H1 (cell line): ENCODE measurements around the gene LHFPL6. TPM values are rescaled to one million over a fixed set of nuclear protein-coding genes. Genes with fewer than 3 reads are reported as not detected.

Experiments used
- CTCF ChIA-PET: fragments of 300-600 bp; sonication (Branson Sonifier 250); formaldehyde crosslinking; loops from one replicate; lab custom pipeline; 2021; ENCODE audit not compliant: partially characterized antibody; lab: Charles Lee
- POLR2A ChIA-PET: fragments of 300-600 bp; sonication (Branson Sonifier 250); formaldehyde crosslinking; loops from one replicate; lab custom pipeline; 2021; ENCODE audit warnings: inconsistent platforms; ENCODE audit not compliant: partially characterized antibody; lab: Charles Lee
- DNase-seq, 2 experiments: peaks; one replicate each; pipeline versions ENCODE4 v3.0.0 to v3.0.0-alpha.2; 2010 to 2022; ENCODE audit warnings: low spot score in 2 of 2, low read depth in 1 of 2, mixed read lengths in 1 of 2
- FAIRE-seq: peaks from 2 replicates; lab custom pipeline; 2011; peaks lifted over from hg19 to GRCh38; lab: Jason Lieb, UNC
- H2AFZ ChIP-seq: 2 replicates; pipeline ENCODE4 v1.8.1; 2012; ENCODE audit warnings: low read length, inconsistent platforms
- H2AK5ac ChIP-seq: 2 replicates; pipeline ENCODE4 v1.6.1; 2013; ENCODE audit warnings: low read depth, low read length
- H2BK120ac ChIP-seq: replicated peaks from 2 replicates; pipeline ENCODE3; 2013; ENCODE audit warnings: low read depth, low read length, inconsistent platforms
- H2BK12ac ChIP-seq: 2 replicates; pipeline ENCODE4 v1.6.1; 2013; ENCODE audit warnings: low read depth, low read length
- H2BK15ac ChIP-seq: 2 replicates; pipeline ENCODE4 v1.6.1; 2013; ENCODE audit warnings: low read length
- H2BK20ac ChIP-seq: 2 replicates; pipeline ENCODE4 v1.6.1; 2013; ENCODE audit warnings: low read length
- H2BK5ac ChIP-seq: 2 replicates; pipeline ENCODE4 v1.6.1; 2013; ENCODE audit warnings: low read depth, low read length
- H3K14ac ChIP-seq: 2 replicates; pipeline ENCODE4 v1.6.1; 2013; ENCODE audit warnings: inconsistent platforms; ENCODE audit not compliant: insufficient read length
- H3K18ac ChIP-seq: 2 replicates; pipeline ENCODE4 v1.6.1; 2013; ENCODE audit warnings: low read length; ENCODE audit errors: extremely low read depth
- H3K23ac ChIP-seq: 2 replicates; pipeline ENCODE4 v1.6.1; 2013; ENCODE audit warnings: inconsistent platforms; ENCODE audit not compliant: insufficient read length
- H3K23me2 ChIP-seq: 2 replicates; pipeline ENCODE4 v1.6.1; 2013; ENCODE audit warnings: low read depth, low read length
- H3K27ac ChIP-seq: 2 replicates; pipeline ENCODE4 v1.6.1; 2011; ENCODE audit warnings: low read depth, low read length, inconsistent platforms
- H3K27me3 ChIP-seq, 4 experiments: replicated peaks in 1 of 4; 1 replicate in 1 of 4; 2 replicates in 3 of 4; pipeline versions ENCODE4 v1.6.1 to v1.8.1; 2011 to 2013; ENCODE audit warnings: low read length in 3 of 4, mild to moderate bottlenecking in 3 of 4, inconsistent platforms in 2 of 4, mixed read lengths in 2 of 4, moderate library complexity in 1 of 4; ENCODE audit not compliant: control insufficient read depth in 3 of 4, insufficient read depth in 3 of 4; ENCODE audit errors: extremely low read depth in 1 of 4
- H3K36me3 ChIP-seq, 4 experiments: 2 replicates each; pipeline versions ENCODE4 v1.6.1 to v1.8.1; 2011 to 2013; ENCODE audit warnings: mild to moderate bottlenecking in 4 of 4, low read length in 3 of 4, moderate library complexity in 2 of 4, control low read depth in 1 of 4, inconsistent platforms in 1 of 4; ENCODE audit not compliant: insufficient read depth in 4 of 4, control insufficient read depth in 2 of 4
- H3K4ac ChIP-seq: replicated peaks from 2 replicates; pipeline ENCODE3; 2013; ENCODE audit warnings: low read length, low read depth, mixed read lengths, inconsistent platforms; ENCODE audit not compliant: insufficient read length
- H3K4me1 ChIP-seq, 4 experiments: replicated peaks in 1 of 4; 1 replicate in 1 of 4; 2 replicates in 3 of 4; pipeline versions ENCODE4 v1.6.1 to v1.8.1; 2011 to 2013; ENCODE audit warnings: low read length in 3 of 4, inconsistent platforms in 2 of 4, mixed read lengths in 1 of 4; ENCODE audit not compliant: insufficient read depth in 4 of 4, control insufficient read depth in 3 of 4
- H3K4me2 ChIP-seq, 2 experiments: 2 replicates each; pipeline versions ENCODE4 v1.6.1 to v1.8.1; 2011 to 2013; ENCODE audit warnings: low read depth in 2 of 2, low read length in 2 of 2, control low read depth in 1 of 2, inconsistent platforms in 1 of 2, mild to moderate bottlenecking in 1 of 2; ENCODE audit not compliant: insufficient read depth in 1 of 2
- H3K4me3 ChIP-seq, 4 experiments: fragments of 200-600, 300-600 bp in 1 of 4; sonication (generic), shearing (Covaris generic), sonication (Bioruptor Twin) in 1 of 4; 2 replicates each; pipeline versions ENCODE4 v1.5.1 to v1.8.1; 2011 to 2016; ENCODE audit warnings: low read length in 4 of 4, low read depth in 3 of 4, control low read depth in 2 of 4, inconsistent platforms in 2 of 4, mild to moderate bottlenecking in 2 of 4, mixed read lengths in 1 of 4, moderate library complexity in 1 of 4; ENCODE audit not compliant: insufficient read depth in 2 of 4; ENCODE audit errors: extremely low read depth in 1 of 4
- H3K56ac ChIP-seq: replicated peaks from 2 replicates; pipeline ENCODE3; 2013; ENCODE audit warnings: low read depth, mild to moderate bottlenecking, mixed read lengths, low read length, inconsistent platforms; ENCODE audit not compliant: insufficient read length
- H3K79me1 ChIP-seq: 2 replicates; pipeline ENCODE4 v1.6.1; 2013; ENCODE audit warnings: low read depth, low read length, control low read depth
- H3K79me2 ChIP-seq, 2 experiments: 2 replicates each; pipeline versions ENCODE4 v1.6.1 to v1.8.1; 2012 to 2013; ENCODE audit warnings: low read length in 2 of 2, mild to moderate bottlenecking in 2 of 2, inconsistent platforms in 1 of 2; ENCODE audit not compliant: insufficient read depth in 2 of 2, control insufficient read depth in 1 of 2
- H3K9ac ChIP-seq, 4 experiments: replicated peaks in 1 of 4; 1 replicate in 1 of 4; 2 replicates in 3 of 4; pipeline versions ENCODE4 v1.6.1 to v1.8.1; 2011 to 2013; ENCODE audit warnings: low read depth in 3 of 4, low read length in 3 of 4, control low read depth in 2 of 4, mild to moderate bottlenecking in 2 of 4, moderate library complexity in 2 of 4, inconsistent platforms in 1 of 4; ENCODE audit errors: extremely low read depth in 1 of 4
- H3K9me3 ChIP-seq, 2 experiments: 2 replicates each; pipeline versions ENCODE4 v1.6.1 to v1.8.1; 2012 to 2013; ENCODE audit warnings: mild to moderate bottlenecking in 2 of 2, moderate library complexity in 2 of 2, control low read depth in 1 of 2, inconsistent platforms in 1 of 2, low read depth in 1 of 2, low read length in 1 of 2, mixed read lengths in 1 of 2; ENCODE audit not compliant: insufficient read depth in 2 of 2
- H4K20me1 ChIP-seq, 2 experiments: replicated peaks in 1 of 2; 2 replicates each; pipeline versions ENCODE3 to v1.8.1; 2011 to 2013; ENCODE audit warnings: inconsistent platforms in 2 of 2, low read length in 2 of 2, mild to moderate bottlenecking in 1 of 2; ENCODE audit not compliant: insufficient read depth in 2 of 2, control insufficient read depth in 1 of 2
- H4K5ac ChIP-seq: 2 replicates; pipeline ENCODE4 v1.6.1; 2013; ENCODE audit warnings: low read length, low read depth, mixed read lengths, inconsistent platforms; ENCODE audit not compliant: insufficient read length
- H4K8ac ChIP-seq: 2 replicates; pipeline ENCODE4 v1.8.0; 2013; ENCODE audit warnings: mild to moderate bottlenecking, moderate library complexity, low read length, inconsistent platforms; ENCODE audit not compliant: insufficient read depth; ENCODE audit errors: extremely low read depth
- H4K91ac ChIP-seq: replicated peaks from 2 replicates; pipeline ENCODE3; 2013; ENCODE audit warnings: low read length, mixed read lengths, inconsistent platforms; ENCODE audit not compliant: insufficient read length
- CEBPB ChIP-seq: IDR thresholded peaks from 2 replicates; pipeline ENCODE4 v1.6.1; 2012; ENCODE audit warnings: low read depth, low read length
- CREB1 ChIP-seq: IDR thresholded peaks from 2 replicates; pipeline ENCODE4 v1.6.1; 2012; ENCODE audit warnings: inconsistent platforms
- GTF2F1 ChIP-seq: IDR thresholded peaks from 2 replicates; pipeline ENCODE4 v1.6.1; 2012; ENCODE audit warnings: low read depth, low read length, improper control_type of control experiment, borderline replicate concordance
- JUND ChIP-seq: IDR thresholded peaks from 2 replicates; pipeline ENCODE4 v1.6.1; 2011; ENCODE audit warnings: mild to moderate bottlenecking, improper control_type of control experiment, low read length
- MAFK ChIP-seq: IDR thresholded peaks from 2 replicates; pipeline ENCODE4 v1.6.1; 2012; ENCODE audit warnings: low read depth, mild to moderate bottlenecking, improper control_type of control experiment, low read length
- NRF1 ChIP-seq: IDR thresholded peaks from 2 replicates; pipeline ENCODE4 v1.6.1; 2011; ENCODE audit warnings: mild to moderate bottlenecking, low read depth, low read length, improper control_type of control experiment
- POU5F1 ChIP-seq: IDR thresholded peaks from 2 replicates; pipeline ENCODE4 v1.6.1; 2011; ENCODE audit warnings: low read depth, mild to moderate bottlenecking, low read length, moderate library complexity
- RBBP5 ChIP-seq: IDR thresholded peaks from 2 replicates; pipeline ENCODE4 v1.7.1; 2012; ENCODE audit warnings: low read depth, mild to moderate bottlenecking, inconsistent platforms, low read length, moderate library complexity, borderline replicate concordance
- RFX5 ChIP-seq: IDR thresholded peaks from 2 replicates; pipeline ENCODE4 v1.6.1; 2011; ENCODE audit warnings: low read depth, low read length, improper control_type of control experiment, borderline replicate concordance
- SIN3A ChIP-seq, 2 experiments: IDR thresholded peaks in 1 of 2; conservative IDR thresholded peaks in 1 of 2; 2 replicates each; pipeline ENCODE4 v1.6.1; 2011 to 2012; ENCODE audit warnings: low read length in 2 of 2, improper control_type of control experiment in 1 of 2, low read depth in 1 of 2, mild to moderate bottlenecking in 1 of 2
- SP1 ChIP-seq: IDR thresholded peaks from 2 replicates; pipeline ENCODE4 v1.6.1; 2011; ENCODE audit warnings: low read depth, low read length
- ZNF274 ChIP-seq: IDR thresholded peaks from 2 replicates; pipeline ENCODE4 v1.7.0; 2012; ENCODE audit warnings: low read length, borderline replicate concordance; ENCODE audit errors: extremely low read depth
- WGBS, 2 experiments: shearing (Covaris generic) in 1 of 2; methylation state at CpG; one replicate each; pipeline versions ENCODE4 v1.1.6 to v1.1.7; 2013 to 2015; ENCODE audit warnings: low lambda C conversion rate in 2 of 2, mixed read lengths in 2 of 2, inconsistent platforms in 1 of 2, low coverage in 1 of 2, missing lambda C conversion rate in 1 of 2; ENCODE audit not compliant: insufficient replicate concordance in 2 of 2, insufficient coverage in 1 of 2, insufficient read length in 1 of 2; ENCODE audit errors: extremely low coverage in 1 of 2, missing lambda C conversion rate in 1 of 2; 5-methylcytosine and 5-hydroxymethylcytosine counted together
- polyA plus RNA-seq, 7 experiments: library from polyadenylated mRNA; depleted of rRNA in 3 of 7; stranded (reverse) in 5 of 7; unstranded in 2 of 7; fragments of >200 nt in 5 of 7; fragments of 200-250 nt in 2 of 7; gene quantifications; 1 replicate in 5 of 7; 2 replicates in 1 of 7; 4 replicates in 1 of 7; pipeline versions ENCODE4 v1.2.1 to v1.2.3, GENCODE V29; 2011 to 2013; ENCODE audit warnings: missing spikeins in 2 of 7, mixed read lengths in 2 of 7
- total RNA-seq: library from RNA; stranded (reverse); fragmentation: NEBNext Ultra II Directional; extraction: Animal tissue kit (Norgen Biotek cat#: 25700); gene quantifications from 2 replicates; pipeline ENCODE4 v1.2.1, GENCODE V29; 2021

LHFPL6 gene
- total and polyA plus RNA-seq, 2 of the 8 experiments (the other 6 are each of a cell fraction or from before 2014, with no cell fraction given), result 7.6 to 17.0 TPM

DNA sequence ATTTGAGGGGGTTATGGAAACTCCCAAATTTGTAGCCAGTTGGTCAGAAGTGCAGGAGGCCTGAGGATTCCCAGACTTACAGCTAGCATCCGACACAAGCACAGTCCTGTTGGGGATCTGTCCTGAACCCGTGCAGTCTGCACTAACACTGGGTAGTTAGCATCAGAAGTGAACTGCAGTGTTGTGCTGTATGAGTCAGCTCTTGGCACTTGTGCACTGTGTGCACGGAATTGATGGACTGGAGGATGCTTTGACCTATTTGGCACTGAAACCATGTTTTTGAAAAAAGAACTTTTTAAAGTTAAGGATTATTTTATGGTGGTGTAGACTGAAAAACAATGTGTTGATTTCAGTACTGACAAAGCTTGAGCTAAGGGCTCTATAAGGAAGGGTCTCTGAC lies 285.7 kb downstream of the LHFPL6 start:
- Histone ChIP-seq H3K27me3 (no peaks in the 10 kb centered on the region), H3K9me3 (no peaks in the 10 kb centered on the region), H2BK20ac (no peak overlapping the region), H3K9ac (no peak overlapping the region), H3K23me2 (no peaks in the 10 kb centered on the region; the same call in 1 of the 2 replicates), H3K18ac (no peak overlapping the region), H3K79me1 (no peaks in the 10 kb centered on the region), H4K8ac (no peak overlapping the region), H3K36me3 (no peaks in the 10 kb centered on the region), H4K20me1 (no peaks in the 10 kb centered on the region), H2BK5ac (no peak overlapping the region), H2BK12ac (no peak overlapping the region), H2AFZ (no peak overlapping the region), H2BK120ac (no peak overlapping the region), H3K4me1 (peaks cover 0 to 3% (median 0%) of the 10 kb centered on the region in 4 experiments; a peak in 1 of 7 replicates), H2AK5ac (no peak overlapping the region), H3K23ac (no peak overlapping the region), H3K27ac (no peak overlapping the region), H3K4me3 (no peak overlapping the region), H3K4ac (no peak overlapping the region), H4K5ac (no peak overlapping the region), H4K91ac (no peak overlapping the region), H3K4me2 (no peak overlapping the region), H3K14ac (no peak overlapping the region), H2BK15ac (no peak overlapping the region), H3K56ac (no peak overlapping the region), H3K79me2 (no peaks in the 10 kb centered on the region)
- CTCF ChIA-PET, result interaction anchor here (1.5 kb wide), 2 partner anchors 21 to 33 kb away, joined by 3 to 5 read pairs; no protein-coding TSS in a partner anchor
- WGBS, 2 experiments, result 91% methylated on average over 3 of the region's 3 CpGs; no CpG with 5 or more reads in 1 of the 2 experiments
- POLR2A ChIA-PET, result no interaction called here
- FAIRE-seq (no peak), DNase-seq (no peak)
- TF ChIP-seq NRF1 (no peak), RBBP5 (no peak), JUND (no peak), GTF2F1 (no peak), POU5F1 (no peak), SP1 (no peak), CREB1 (no peak), RFX5 (no peak), CEBPB (no peak), SIN3A (conservative IDR thresholded peaks at IDR 0.05 in 1 of 2, IDR thresholded peaks at IDR 0.05 in 1 of 2; ENCODE audit: low read depth in 1 of 2, low read length in 2 of 2) (no peak), MAFK (no peak), ZNF274 (no peak)
